BJ (cell line): ENCODE measurements around the gene HSD17B10. TPM values are rescaled to one million over a fixed set of nuclear protein-coding genes. Genes with fewer than 3 reads are reported as not detected.
"Not testable (repeated sequence)": the region's sequence is repeated elsewhere in the genome, so short reads cannot be mapped to it uniquely, and the experiment has no call there.

Experiments
- CTCF ChIA-PET: fragments of 350-600 bp; formaldehyde crosslinking; extraction: SDS; loops from one replicate; lab custom pipeline; 2021; ENCODE audit warnings: antibody characterized with exemption, inconsistent platforms; lab: Yijun Ruan, JAX
- POLR2A ChIA-PET: fragments of 300-600 bp; sonication (Branson Sonifier 250); formaldehyde crosslinking; extraction: SDS; loops from one replicate; lab custom pipeline; 2021; ENCODE audit warnings: antibody characterized with exemption; lab: Charles Lee
- DNase-seq: peaks from one replicate; pipeline ENCODE4 v3.0.0-alpha.2; 2011; ENCODE audit warnings: low read depth
- H3K27me3 ChIP-seq: 2 replicates; pipeline ENCODE4 v1.6.0; 2011; ENCODE audit warnings: low read length; ENCODE audit not compliant: control insufficient read depth, insufficient read depth
- H3K36me3 ChIP-seq: 2 replicates; pipeline ENCODE4 v1.5.1; 2011; ENCODE audit warnings: low read length; ENCODE audit not compliant: control insufficient read depth, insufficient read depth
- H3K4me3 ChIP-seq: 2 replicates; pipeline ENCODE4 v1.5.1; 2011; ENCODE audit warnings: low read depth, mild to moderate bottlenecking, control low read depth, low read length
- CTCF ChIP-seq: IDR thresholded peaks from 2 replicates; pipeline ENCODE4 v1.5.1; 2011; ENCODE audit warnings: low read depth, mild to moderate bottlenecking, control low read depth, inconsistent platforms, low read length, moderate library complexity; ENCODE audit not compliant: insufficient read depth
- polyA plus RNA-seq: library from polyadenylated mRNA; depleted of rRNA; stranded (reverse); fragments of >200 nt; gene quantifications from 2 replicates; pipeline ENCODE4 v1.2.3, GENCODE V29; 2011

Gene HSD17B10
- polyA plus RNA-seq, 1 experiment: 156 TPM

- DNase-seq: no peak
- ChIA-PET POLR2A (no interaction called here), CTCF (interaction anchor here (1.2 kb wide), 1 partner anchor 162 kb away, joined by 3 read pairs; no protein-coding TSS in a partner anchor)
- TF ChIP-seq CTCF: no peak
- H3K36me3 ChIP-seq: no peaks in the 10 kb centered on the region
- H3K27me3 ChIP-seq: no peaks in the 10 kb centered on the region
- no peak overlapping the region for H3K4me3 ChIP-seq
These were observed 45.1 kb upstream of the HSD17B10 start for GRCh38 chrX:53479301-53479700.

GRCh38 chrX:53476371-53476770, 42.2 kb upstream of the HSD17B10 start:
- Histone ChIP-seq H3K4me3 (no peak overlapping the region), H3K27me3 (no peaks in the 10 kb centered on the region; the same call in 1 of the 2 replicates), H3K36me3 (no peaks in the 10 kb centered on the region)
- ChIA-PET POLR2A (no interaction called here), CTCF (interaction anchor here (0.9 to 1.0 kb wide), 2 partner anchors 16 to 163 kb away, joined by 3 read pairs; no protein-coding TSS in a partner anchor)
- no peak for TF ChIP-seq CTCF
- DNase-seq: no peak

- Histone ChIP-seq H3K36me3 (no peaks in the 10 kb centered on the region), H3K27me3 (no peaks in the 10 kb centered on the region; the same call in 1 of the 2 replicates), H3K4me3 (no peak overlapping the region)
- TF ChIP-seq CTCF: no peak
- no peak for DNase-seq
- POLR2A ChIA-PET: no interaction called here
- CTCF ChIA-PET: no interaction called here
These were observed 40.5 kb upstream of the HSD17B10 start for GRCh38 chrX:53474707-53475106.

- CTCF ChIA-PET: interaction anchor here (1.0 to 2.8 kb wide), 2 partner anchors 9 to 11 kb away, joined by 3 to 17 read pairs; no protein-coding TSS in a partner anchor
- TF ChIP-seq CTCF: no peak
These were observed 37.2 kb upstream of the HSD17B10 start for GRCh38 chrX:53471346-53471745.

GRCh38 chrX:53468659-53469058, 34.5 kb upstream of the HSD17B10 start:
- DNase-seq, H3K27me3 ChIP-seq, CTCF ChIA-PET, POLR2A ChIA-PET, H3K4me3 ChIP-seq, H3K36me3 ChIP-seq: not testable (repeated sequence)

More at GRCh38 chrX:53471346-53471745, 37.2 kb upstream of the HSD17B10 start:
- DNase-seq: no peak
- Histone ChIP-seq H3K27me3 (no peaks in the 10 kb centered on the region; the same call in 1 of the 2 replicates), H3K36me3 (no peaks in the 10 kb centered on the region), H3K4me3 (no peak overlapping the region)
- POLR2A ChIA-PET: no interaction called here

- Histone ChIP-seq H3K27me3 (no peaks in the 10 kb centered on the region), H3K4me3 (no peak overlapping the region), H3K36me3 (no peaks in the 10 kb centered on the region)
- TF ChIP-seq CTCF: no peak
- no peak for DNase-seq
- ChIA-PET CTCF (interaction anchor here (0.7 to 5.6 kb wide), 4 partner anchors 9 to 326 kb away, joined by 3 to 30 read pairs (median 5); no protein-coding TSS in a partner anchor), POLR2A (no interaction called here)
These were observed 23.9 kb upstream of the HSD17B10 start for GRCh38 chrX:53458082-53458481.
